H1 (cell line): ENCODE results near the gene FAM43B. TPM values are rescaled to one million over a fixed set of nuclear protein-coding genes. Genes with fewer than 3 reads are reported as not detected.
A peak's percentile ranks its signal among the peaks of the same experiment; 100 is the strongest.

Experiments
- CTCF ChIA-PET: fragments of 300-600 bp; sonication (Branson Sonifier 250); formaldehyde crosslinking; loops from one replicate; lab custom pipeline; 2021; ENCODE audit not compliant: partially characterized antibody; lab: Charles Lee
- POLR2A ChIA-PET: fragments of 300-600 bp; sonication (Branson Sonifier 250); formaldehyde crosslinking; loops from one replicate; lab custom pipeline; 2021; ENCODE audit warnings: inconsistent platforms; ENCODE audit not compliant: partially characterized antibody; lab: Charles Lee
- DNase-seq, 2 experiments: peaks; one replicate each; pipeline versions ENCODE4 v3.0.0 to v3.0.0-alpha.2; 2010 to 2022; ENCODE audit warnings: low spot score in 2 of 2, low read depth in 1 of 2, mixed read lengths in 1 of 2
- FAIRE-seq: peaks from 2 replicates; lab custom pipeline; 2011; peaks lifted over from hg19 to GRCh38; lab: Jason Lieb, UNC
- H2AFZ ChIP-seq: 2 replicates; pipeline ENCODE4 v1.8.1; 2012; ENCODE audit warnings: low read length, inconsistent platforms
- H2AK5ac ChIP-seq: 2 replicates; pipeline ENCODE4 v1.6.1; 2013; ENCODE audit warnings: low read depth, low read length
- H2BK120ac ChIP-seq: replicated peaks from 2 replicates; pipeline ENCODE3; 2013; ENCODE audit warnings: low read depth, low read length, inconsistent platforms
- H2BK12ac ChIP-seq: 2 replicates; pipeline ENCODE4 v1.6.1; 2013; ENCODE audit warnings: low read depth, low read length
- H2BK15ac ChIP-seq: 2 replicates; pipeline ENCODE4 v1.6.1; 2013; ENCODE audit warnings: low read length
- H2BK20ac ChIP-seq: 2 replicates; pipeline ENCODE4 v1.6.1; 2013; ENCODE audit warnings: low read length
- H2BK5ac ChIP-seq: 2 replicates; pipeline ENCODE4 v1.6.1; 2013; ENCODE audit warnings: low read depth, low read length
- H3K14ac ChIP-seq: 2 replicates; pipeline ENCODE4 v1.6.1; 2013; ENCODE audit warnings: inconsistent platforms; ENCODE audit not compliant: insufficient read length
- H3K18ac ChIP-seq: 2 replicates; pipeline ENCODE4 v1.6.1; 2013; ENCODE audit warnings: low read length; ENCODE audit errors: extremely low read depth
- H3K23ac ChIP-seq: 2 replicates; pipeline ENCODE4 v1.6.1; 2013; ENCODE audit warnings: inconsistent platforms; ENCODE audit not compliant: insufficient read length
- H3K23me2 ChIP-seq: 2 replicates; pipeline ENCODE4 v1.6.1; 2013; ENCODE audit warnings: low read depth, low read length
- H3K27ac ChIP-seq: 2 replicates; pipeline ENCODE4 v1.6.1; 2011; ENCODE audit warnings: low read depth, low read length, inconsistent platforms
- H3K27me3 ChIP-seq, 4 experiments: replicated peaks in 1 of 4; 1 replicate in 1 of 4; 2 replicates in 3 of 4; pipeline versions ENCODE4 v1.6.1 to v1.8.1; 2011 to 2013; ENCODE audit warnings: low read length in 3 of 4, mild to moderate bottlenecking in 3 of 4, inconsistent platforms in 2 of 4, mixed read lengths in 2 of 4, moderate library complexity in 1 of 4; ENCODE audit not compliant: control insufficient read depth in 3 of 4, insufficient read depth in 3 of 4; ENCODE audit errors: extremely low read depth in 1 of 4
- H3K36me3 ChIP-seq, 4 experiments: 2 replicates each; pipeline versions ENCODE4 v1.6.1 to v1.8.1; 2011 to 2013; ENCODE audit warnings: mild to moderate bottlenecking in 4 of 4, low read length in 3 of 4, moderate library complexity in 2 of 4, control low read depth in 1 of 4, inconsistent platforms in 1 of 4; ENCODE audit not compliant: insufficient read depth in 4 of 4, control insufficient read depth in 2 of 4
- H3K4ac ChIP-seq: replicated peaks from 2 replicates; pipeline ENCODE3; 2013; ENCODE audit warnings: low read length, low read depth, mixed read lengths, inconsistent platforms; ENCODE audit not compliant: insufficient read length
- H3K4me1 ChIP-seq, 4 experiments: replicated peaks in 1 of 4; 1 replicate in 1 of 4; 2 replicates in 3 of 4; pipeline versions ENCODE4 v1.6.1 to v1.8.1; 2011 to 2013; ENCODE audit warnings: low read length in 3 of 4, inconsistent platforms in 2 of 4, mixed read lengths in 1 of 4; ENCODE audit not compliant: insufficient read depth in 4 of 4, control insufficient read depth in 3 of 4
- H3K4me2 ChIP-seq, 2 experiments: 2 replicates each; pipeline versions ENCODE4 v1.6.1 to v1.8.1; 2011 to 2013; ENCODE audit warnings: low read depth in 2 of 2, low read length in 2 of 2, control low read depth in 1 of 2, inconsistent platforms in 1 of 2, mild to moderate bottlenecking in 1 of 2; ENCODE audit not compliant: insufficient read depth in 1 of 2
- H3K4me3 ChIP-seq, 4 experiments: fragments of 200-600, 300-600 bp in 1 of 4; sonication (generic), shearing (Covaris generic), sonication (Bioruptor Twin) in 1 of 4; 2 replicates each; pipeline versions ENCODE4 v1.5.1 to v1.8.1; 2011 to 2016; ENCODE audit warnings: low read length in 4 of 4, low read depth in 3 of 4, control low read depth in 2 of 4, inconsistent platforms in 2 of 4, mild to moderate bottlenecking in 2 of 4, mixed read lengths in 1 of 4, moderate library complexity in 1 of 4; ENCODE audit not compliant: insufficient read depth in 2 of 4; ENCODE audit errors: extremely low read depth in 1 of 4
- H3K56ac ChIP-seq: replicated peaks from 2 replicates; pipeline ENCODE3; 2013; ENCODE audit warnings: low read depth, mild to moderate bottlenecking, mixed read lengths, low read length, inconsistent platforms; ENCODE audit not compliant: insufficient read length
- H3K79me1 ChIP-seq: 2 replicates; pipeline ENCODE4 v1.6.1; 2013; ENCODE audit warnings: low read depth, low read length, control low read depth
- H3K79me2 ChIP-seq, 2 experiments: 2 replicates each; pipeline versions ENCODE4 v1.6.1 to v1.8.1; 2012 to 2013; ENCODE audit warnings: low read length in 2 of 2, mild to moderate bottlenecking in 2 of 2, inconsistent platforms in 1 of 2; ENCODE audit not compliant: insufficient read depth in 2 of 2, control insufficient read depth in 1 of 2
- H3K9ac ChIP-seq, 4 experiments: replicated peaks in 1 of 4; 1 replicate in 1 of 4; 2 replicates in 3 of 4; pipeline versions ENCODE4 v1.6.1 to v1.8.1; 2011 to 2013; ENCODE audit warnings: low read depth in 3 of 4, low read length in 3 of 4, control low read depth in 2 of 4, mild to moderate bottlenecking in 2 of 4, moderate library complexity in 2 of 4, inconsistent platforms in 1 of 4; ENCODE audit errors: extremely low read depth in 1 of 4
- H3K9me3 ChIP-seq, 2 experiments: 2 replicates each; pipeline versions ENCODE4 v1.6.1 to v1.8.1; 2012 to 2013; ENCODE audit warnings: mild to moderate bottlenecking in 2 of 2, moderate library complexity in 2 of 2, control low read depth in 1 of 2, inconsistent platforms in 1 of 2, low read depth in 1 of 2, low read length in 1 of 2, mixed read lengths in 1 of 2; ENCODE audit not compliant: insufficient read depth in 2 of 2
- H4K20me1 ChIP-seq, 2 experiments: replicated peaks in 1 of 2; 2 replicates each; pipeline versions ENCODE3 to v1.8.1; 2011 to 2013; ENCODE audit warnings: inconsistent platforms in 2 of 2, low read length in 2 of 2, mild to moderate bottlenecking in 1 of 2; ENCODE audit not compliant: insufficient read depth in 2 of 2, control insufficient read depth in 1 of 2
- H4K5ac ChIP-seq: 2 replicates; pipeline ENCODE4 v1.6.1; 2013; ENCODE audit warnings: low read length, low read depth, mixed read lengths, inconsistent platforms; ENCODE audit not compliant: insufficient read length
- H4K8ac ChIP-seq: 2 replicates; pipeline ENCODE4 v1.8.0; 2013; ENCODE audit warnings: mild to moderate bottlenecking, moderate library complexity, low read length, inconsistent platforms; ENCODE audit not compliant: insufficient read depth; ENCODE audit errors: extremely low read depth
- H4K91ac ChIP-seq: replicated peaks from 2 replicates; pipeline ENCODE3; 2013; ENCODE audit warnings: low read length, mixed read lengths, inconsistent platforms; ENCODE audit not compliant: insufficient read length
- CBX5 ChIP-seq: fragments of 300-800, 300-1000 bp; sonication (generic); IDR thresholded peaks from 2 replicates; pipeline ENCODE4 v1.7.1; 2016; ENCODE audit warnings: antibody characterized with exemption, low read length, low read depth
- CEBPB ChIP-seq: IDR thresholded peaks from 2 replicates; pipeline ENCODE4 v1.6.1; 2012; ENCODE audit warnings: low read depth, low read length
- CTBP2 ChIP-seq: IDR thresholded peaks from 2 replicates; pipeline ENCODE4 v1.7.0; 2011; ENCODE audit warnings: borderline replicate concordance, mild to moderate bottlenecking, moderate library complexity, mixed read lengths, low read length; ENCODE audit not compliant: insufficient read depth, insufficient read length
- NRF1 ChIP-seq: IDR thresholded peaks from 2 replicates; pipeline ENCODE4 v1.6.1; 2011; ENCODE audit warnings: mild to moderate bottlenecking, low read depth, low read length, improper control_type of control experiment
- PHF8 ChIP-seq: fragments of 200-600 bp; sonication (generic); conservative IDR thresholded peaks from 2 replicates; pipeline ENCODE4 v1.7.1; 2012; ENCODE audit warnings: low read depth, mild to moderate bottlenecking, inconsistent platforms, low read length, moderate library complexity
- WGBS, 2 experiments: shearing (Covaris generic) in 1 of 2; methylation state at CpG; one replicate each; pipeline versions ENCODE4 v1.1.6 to v1.1.7; 2013 to 2015; ENCODE audit warnings: low lambda C conversion rate in 2 of 2, mixed read lengths in 2 of 2, inconsistent platforms in 1 of 2, low coverage in 1 of 2, missing lambda C conversion rate in 1 of 2; ENCODE audit not compliant: insufficient replicate concordance in 2 of 2, insufficient coverage in 1 of 2, insufficient read length in 1 of 2; ENCODE audit errors: extremely low coverage in 1 of 2, missing lambda C conversion rate in 1 of 2; 5-methylcytosine and 5-hydroxymethylcytosine counted together
- polyA plus RNA-seq, 7 experiments: library from polyadenylated mRNA; depleted of rRNA in 3 of 7; stranded (reverse) in 5 of 7; unstranded in 2 of 7; fragments of >200 nt in 5 of 7; fragments of 200-250 nt in 2 of 7; gene quantifications; 1 replicate in 5 of 7; 2 replicates in 1 of 7; 4 replicates in 1 of 7; pipeline versions ENCODE4 v1.2.1 to v1.2.3, GENCODE V29; 2011 to 2013; ENCODE audit warnings: missing spikeins in 2 of 7, mixed read lengths in 2 of 7
- total RNA-seq: library from RNA; stranded (reverse); fragmentation: NEBNext Ultra II Directional; extraction: Animal tissue kit (Norgen Biotek cat#: 25700); gene quantifications from 2 replicates; pipeline ENCODE4 v1.2.1, GENCODE V29; 2021

FAM43B gene
- total and polyA plus RNA-seq, 2 of the 8 experiments (the other 6 are each of a cell fraction or from before 2014, with no cell fraction given), result 0.88 to 2.2 TPM

DNA sequence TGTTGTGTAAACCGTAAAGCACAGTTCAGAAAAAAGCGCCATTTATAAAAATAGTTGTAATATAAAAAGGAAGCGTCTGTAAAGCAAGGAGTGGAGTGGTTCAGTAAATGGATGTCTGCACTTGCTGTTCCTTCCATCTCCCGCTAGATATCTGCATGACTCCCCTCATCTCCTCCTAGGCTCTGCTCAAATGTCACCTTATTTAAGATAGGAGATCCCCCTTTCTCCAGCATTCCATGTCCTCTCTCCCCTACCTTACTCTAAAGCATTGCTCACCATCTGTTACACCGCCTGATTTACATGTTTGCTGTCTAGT, 45.2 kb upstream of the FAM43B start:
- Histone ChIP-seq H3K14ac (no peak overlapping the region), H3K9ac (peak overlapping the region in 3 of 4 experiments; percentile 63 to 84 (median 83); a peak in 5 of 7 replicates), H4K20me1 (no peaks in the 10 kb centered on the region), H3K23me2 (no peaks in the 10 kb centered on the region; the same call in 1 of the 2 replicates), H4K8ac (no peak overlapping the region), H2BK12ac (no peak overlapping the region), H3K18ac (no peak overlapping the region), H2BK20ac (no peak overlapping the region), H2BK120ac (no peak overlapping the region), H2BK15ac (no peak overlapping the region), H3K27ac (no peak overlapping the region), H3K56ac (no peak overlapping the region), H3K23ac (no peak overlapping the region), H3K36me3 (peaks cover 0 to 7% (median 0%) of the 10 kb centered on the region in 4 experiments; a peak in 2 of 8 replicates), H2AFZ (0 out of 2 replicates have a peak overlapping the region, but pooled peaks have one; percentile 66), H3K9me3 (no peaks in the 10 kb centered on the region), H3K27me3 (peaks cover 0 to 3% (median 1%) of the 10 kb centered on the region in 4 experiments; a peak in 3 of 7 replicates), H3K79me2 (peaks cover 0 to 30% of the 10 kb centered on the region in 2 experiments; a peak in 3 of 4 replicates), H4K5ac (no peak overlapping the region), H3K79me1 (no peaks in the 10 kb centered on the region; the same call in 1 of the 2 replicates), H3K4me1 (peaks cover 0 to 3% (median 2%) of the 10 kb centered on the region in 4 experiments; a peak in 2 of 7 replicates), H3K4ac (no peak overlapping the region), H3K4me3 (peak overlapping the region; percentile 86 to 94 (median 88)), H3K4me2 (peak overlapping the region; percentile 88 to 92), H2AK5ac (no peak overlapping the region), H2BK5ac (no peak overlapping the region), H4K91ac (no peak overlapping the region)
- TF ChIP-seq PHF8 (no peak), NRF1 (no peak), CTBP2 (no peak), CEBPB (no peak), CBX5 (no peak)
- CTCF ChIA-PET, result interaction anchor here (0.7 to 1.6 kb wide), 3 partner anchors 13 to 1165 kb away, joined by 3 to 5 read pairs (median 4); no protein-coding TSS in a partner anchor
- WGBS, 2 experiments, result 44% methylated on average over 5 of the region's 5 CpGs; no CpG with 5 or more reads in 1 of the 2 experiments
- FAIRE-seq (no peak), DNase-seq (no peak)
- POLR2A ChIA-PET, result interaction anchor here (1.3 kb wide), 1 partner anchor 27 kb away, joined by 3 read pairs; no protein-coding TSS in a partner anchor
